Activated CD8-positive, alpha-beta T cell treated with anti-CD3 and anti-CD28 coated beads, Interleukin-2, amount 10 ng/mL, durations not matched to agents 7 days and 5 days (primary cell): ENCODE data around the gene TBC1D4. TPM values are rescaled to one million over a fixed set of nuclear protein-coding genes. Genes with fewer than 3 reads are reported as not detected.

Experiments
- ATAC-seq: fragments of 150-1000 bp; cut with Tn5 transposase; one replicate; pipeline ENCODE4 v1.10.0; 2021; ENCODE audit warnings: moderate library complexity
- CTCF ChIA-PET: fragments of 350-600 bp; sonication (Branson Sonifier 250); formaldehyde crosslinking; loops from one replicate; lab custom pipeline; 2021; ENCODE audit warnings: antibody characterized with exemption; lab: Charles Lee
- POLR2A ChIA-PET: fragments of 350-600 bp; sonication (Branson Sonifier 250); formaldehyde crosslinking; loops from one replicate; lab custom pipeline; 2021; ENCODE audit warnings: antibody characterized with exemption; lab: Charles Lee
- DNase-seq: peaks from one replicate; pipeline ENCODE4 v3.0.0-alpha.2; 2020
- H3K27ac Mint-ChIP-seq: one replicate; pipeline ENCODE4 v1.8.0; 2021; ENCODE audit warnings: mild to moderate bottlenecking, mixed read lengths
- H3K27me3 Mint-ChIP-seq: one replicate; pipeline ENCODE4 v1.8.0; 2021; ENCODE audit warnings: low read depth, mixed read lengths
- H3K36me3 Mint-ChIP-seq: one replicate; pipeline ENCODE4 v1.8.0; 2021; ENCODE audit warnings: low read depth, mixed read lengths
- H3K4me1 Mint-ChIP-seq: one replicate; pipeline ENCODE4 v1.8.0; 2021; ENCODE audit warnings: low read depth, mixed read lengths
- H3K4me3 Mint-ChIP-seq: one replicate; pipeline ENCODE4 v1.8.0; 2021; ENCODE audit warnings: mild to moderate bottlenecking, mixed read lengths
- H3K9me3 Mint-ChIP-seq: one replicate; pipeline ENCODE4 v1.8.0; 2022; ENCODE audit warnings: mixed read lengths; ENCODE audit not compliant: insufficient read depth
- total RNA-seq, 2 experiments: library from RNA; stranded (reverse); gene quantifications; one replicate each; pipeline ENCODE4 v1.2.3, GENCODE V29; 2021

Gene TBC1D4
- total RNA-seq, 2 experiments from 2014 or later = 12.7 to 13.4 TPM

DNA sequence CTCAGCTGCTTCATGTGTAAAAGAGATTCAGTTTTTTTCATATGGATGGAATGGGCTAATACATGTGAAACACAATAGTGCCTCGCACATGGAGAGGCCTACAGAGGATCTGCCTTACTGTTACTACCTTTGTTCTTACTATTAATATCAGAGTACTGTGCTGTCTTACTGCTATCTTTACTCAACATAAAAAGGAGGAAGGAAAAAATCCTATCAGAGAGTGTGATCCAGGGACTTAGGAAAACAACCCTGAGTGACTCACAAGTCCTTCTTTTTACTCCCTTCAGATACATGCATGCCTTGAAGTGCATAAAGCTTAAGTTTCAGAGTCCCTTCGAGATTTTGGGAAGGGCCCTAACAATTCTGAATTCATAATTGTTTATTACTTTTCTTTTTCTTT, 136.8 kb downstream of the TBC1D4 start:
- POLR2A ChIA-PET = no interaction called here
- H3K4me3 Mint-ChIP-seq = no peak overlapping the region
- H3K9me3 Mint-ChIP-seq = no peaks in the 10 kb centered on the region
- no peak for DNase-seq
- H3K4me1 Mint-ChIP-seq = no peaks in the 10 kb centered on the region
- no peaks in the 10 kb centered on the region for H3K27me3 Mint-ChIP-seq
- no peaks in the 10 kb centered on the region for H3K36me3 Mint-ChIP-seq
- no peak for ATAC-seq
- H3K27ac Mint-ChIP-seq = no peak overlapping the region
- CTCF ChIA-PET = no interaction called here

- DNase-seq (no peak), ATAC-seq (no peak)
- CTCF ChIA-PET = interaction anchor here (1.2 kb wide), 1 partner anchor 14 kb away, joined by 4 read pairs; no protein-coding TSS in a partner anchor
- Mint-ChIP-seq H3K4me1 (no peaks in the 10 kb centered on the region), H3K27me3 (no peaks in the 10 kb centered on the region), H3K4me3 (no peak overlapping the region), H3K9me3 (no peaks in the 10 kb centered on the region), H3K36me3 (no peaks in the 10 kb centered on the region), H3K27ac (no peak overlapping the region)
- POLR2A ChIA-PET = no interaction called here
Measured at GRCh38 chr13:75341028-75341427, 140.9 kb downstream of the TBC1D4 start.

- ChIA-PET POLR2A (no interaction called here), CTCF (interaction anchor here (1.0 kb wide), 1 partner anchor 13 kb away, joined by 4 read pairs; no protein-coding TSS in a partner anchor)
- Mint-ChIP-seq H3K36me3 (peaks cover 2% of the 10 kb centered on the region), H3K27me3 (no peaks in the 10 kb centered on the region), H3K4me1 (no peaks in the 10 kb centered on the region), H3K9me3 (no peaks in the 10 kb centered on the region), H3K27ac (no peak overlapping the region), H3K4me3 (no peak overlapping the region)
- ATAC-seq (no peak), DNase-seq (no peak)
Measured at GRCh38 chr13:75339635-75340374, 142.2 kb downstream of the TBC1D4 start.

- Mint-ChIP-seq H3K27me3 (no peaks in the 10 kb centered on the region), H3K36me3 (peaks cover 2% of the 10 kb centered on the region), H3K9me3 (no peaks in the 10 kb centered on the region), H3K4me3 (no peak overlapping the region), H3K27ac (no peak overlapping the region), H3K4me1 (no peaks in the 10 kb centered on the region)
- no peak for DNase-seq
- no peak for ATAC-seq
- POLR2A ChIA-PET = no interaction called here
- CTCF ChIA-PET = no interaction called here
Measured at GRCh38 chr13:75334634-75335447, 147.1 kb downstream of the TBC1D4 start.

GRCh38 chr13:75333103-75333502, 148.9 kb downstream of the TBC1D4 start:
- CTCF ChIA-PET = no interaction called here
- no peak overlapping the region for H3K27ac Mint-ChIP-seq
- ATAC-seq (no peak), DNase-seq (no peak)
- peaks cover 4% of the 10 kb centered on the region for H3K4me1 Mint-ChIP-seq
- peaks cover 2% of the 10 kb centered on the region for H3K36me3 Mint-ChIP-seq
- no peaks in the 10 kb centered on the region for H3K9me3 Mint-ChIP-seq
- no peaks in the 10 kb centered on the region for H3K27me3 Mint-ChIP-seq
- POLR2A ChIA-PET = no interaction called here
- no peak overlapping the region for H3K4me3 Mint-ChIP-seq

DNA sequence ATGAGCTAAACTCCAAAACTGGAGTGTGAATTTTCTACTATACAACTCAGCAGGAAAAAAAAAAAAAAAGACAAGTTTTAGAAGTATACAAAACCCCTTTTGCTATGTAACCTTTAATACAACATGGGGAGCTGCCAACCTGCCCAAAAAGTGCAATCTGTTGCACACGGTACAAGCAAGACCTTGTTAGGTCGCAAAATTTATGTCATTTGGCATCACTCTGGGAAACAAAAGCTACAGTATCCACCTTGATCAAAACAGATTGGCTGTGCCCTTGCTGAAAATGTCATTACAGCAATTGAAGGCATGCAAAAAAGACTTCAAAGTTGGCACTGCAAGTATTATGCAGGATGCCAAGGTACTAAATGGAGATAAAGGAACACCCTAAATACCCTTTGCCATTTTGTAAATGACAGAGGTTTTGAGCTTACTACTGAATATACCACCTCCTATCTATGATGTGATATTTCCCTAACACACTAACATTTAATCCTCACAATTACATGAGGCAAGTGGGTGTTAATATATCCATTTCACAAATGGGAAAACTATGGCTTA, 150.1 kb downstream of the TBC1D4 start:
- DNase-seq = no peak
- Mint-ChIP-seq H3K27ac (no peak overlapping the region), H3K4me1 (peaks cover 15% of the 10 kb centered on the region), H3K36me3 (peaks cover 2% of the 10 kb centered on the region), H3K9me3 (no peaks in the 10 kb centered on the region), H3K4me3 (no peak overlapping the region), H3K27me3 (no peaks in the 10 kb centered on the region)
- ChIA-PET POLR2A (no interaction called here), CTCF (no interaction called here)
- no peak for ATAC-seq

DNA sequence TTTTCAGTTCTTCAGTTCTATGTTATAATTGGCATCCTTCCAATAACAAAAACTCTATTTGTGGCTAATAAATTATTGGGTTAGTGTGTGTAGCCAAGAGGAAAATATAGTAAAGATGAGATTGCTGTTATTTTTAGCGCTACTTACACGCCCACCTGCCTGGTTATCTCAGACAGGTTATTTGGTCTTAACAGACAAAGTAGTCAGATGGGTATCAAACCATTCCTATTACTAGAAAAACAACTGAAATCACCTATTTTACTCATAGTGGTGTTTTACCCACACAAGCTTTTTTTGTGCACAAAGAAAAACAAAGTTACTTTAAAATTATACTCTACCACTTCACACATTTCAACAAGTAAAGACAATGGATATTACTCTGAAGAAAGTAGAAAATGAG, 151.2 kb downstream of the TBC1D4 start:
- POLR2A ChIA-PET = no interaction called here
- Mint-ChIP-seq H3K36me3 (peaks cover 2% of the 10 kb centered on the region), H3K27ac (no peak overlapping the region), H3K4me3 (no peak overlapping the region), H3K9me3 (no peaks in the 10 kb centered on the region), H3K4me1 (peaks cover 18% of the 10 kb centered on the region), H3K27me3 (no peaks in the 10 kb centered on the region)
- no peak for ATAC-seq
- DNase-seq = no peak
- CTCF ChIA-PET = no interaction called here

GRCh38 chr13:75329723-75330122, 152.2 kb downstream of the TBC1D4 start:
- H3K4me3 Mint-ChIP-seq = no peak overlapping the region

GRCh38 chr13:75329097-75329496, 152.9 kb downstream of the TBC1D4 start:
- ATAC-seq = no peak
- DNase-seq = no peak
- Mint-ChIP-seq H3K27ac (no peak overlapping the region), H3K4me1 (peaks cover 25% of the 10 kb centered on the region), H3K36me3 (no peaks in the 10 kb centered on the region), H3K27me3 (no peaks in the 10 kb centered on the region), H3K9me3 (no peaks in the 10 kb centered on the region), H3K4me3 (no peak overlapping the region)
- ChIA-PET CTCF (interaction anchor here (1.1 kb wide), 1 partner anchor 37 kb away, joined by 4 read pairs; no protein-coding TSS in a partner anchor), POLR2A (no interaction called here)

More at GRCh38 chr13:75329723-75330122, 152.2 kb downstream of the TBC1D4 start:
- DNase-seq (no peak), ATAC-seq (no peak)
- H3K27ac Mint-ChIP-seq = no peak overlapping the region
- peaks cover 19% of the 10 kb centered on the region for H3K4me1 Mint-ChIP-seq
- H3K9me3 Mint-ChIP-seq = no peaks in the 10 kb centered on the region
- no peaks in the 10 kb centered on the region for H3K36me3 Mint-ChIP-seq
- no peaks in the 10 kb centered on the region for H3K27me3 Mint-ChIP-seq
- CTCF ChIA-PET = interaction anchor here (0.8 kb wide), 1 partner anchor 28 kb away, joined by 4 read pairs; no protein-coding TSS in a partner anchor
- POLR2A ChIA-PET = no interaction called here

DNA sequence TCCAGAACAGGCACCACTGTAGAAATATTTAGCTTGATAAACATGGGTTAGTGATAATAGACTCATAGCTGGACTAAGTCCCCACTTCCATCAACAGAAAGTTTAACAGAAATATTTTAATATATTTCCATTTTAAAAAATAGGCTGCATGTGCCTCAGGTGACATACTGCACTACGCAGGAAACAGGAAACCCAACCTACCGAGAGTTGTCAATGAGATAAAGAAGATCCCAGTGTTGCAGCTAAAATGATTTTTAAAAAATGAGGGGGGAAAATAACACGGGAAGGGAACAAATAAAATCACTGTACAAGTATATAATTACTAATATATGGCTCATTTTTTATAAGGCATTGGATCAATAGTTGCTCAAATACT, 154.8 kb downstream of the TBC1D4 start:
- peak overlapping the region; percentile 89 for H3K4me3 Mint-ChIP-seq
- H3K27ac Mint-ChIP-seq = peak overlapping the region; percentile 98
- no peaks in the 10 kb centered on the region for H3K27me3 Mint-ChIP-seq
- peaks cover 38% of the 10 kb centered on the region for H3K4me1 Mint-ChIP-seq
- POLR2A ChIA-PET = interaction anchor here (0.9 to 2.9 kb wide), 15 partner anchors 11 to 1192 kb away, joined by 3 to 72 read pairs (median 6); partner anchors contain the start of gene COMMD6
- peak; percentile 32 for DNase-seq
- CTCF ChIA-PET = interaction anchor here (0.8 to 2.8 kb wide), 16 partner anchors 9 to 155 kb away, joined by 3 to 28 read pairs (median 6); partner anchors contain the start of gene TBC1D4
- no peaks in the 10 kb centered on the region for H3K36me3 Mint-ChIP-seq
- peak; percentile 37 for ATAC-seq
- no peaks in the 10 kb centered on the region for H3K9me3 Mint-ChIP-seq

GRCh38 chr13:75326173-75327134, 155.5 kb downstream of the TBC1D4 start:
- Mint-ChIP-seq H3K27ac (peak overlapping the region; percentile 98), H3K9me3 (no peaks in the 10 kb centered on the region), H3K27me3 (no peaks in the 10 kb centered on the region), H3K4me3 (peak overlapping the region; percentile 89), H3K36me3 (peaks cover 3% of the 10 kb centered on the region), H3K4me1 (peaks cover 45% of the 10 kb centered on the region)
- ATAC-seq (peak; percentile 90), DNase-seq (peak; percentile 70)
- ChIA-PET CTCF (interaction anchor here (0.7 to 2.8 kb wide), 23 partner anchors 9 to 1038 kb away, joined by 3 to 28 read pairs (median 4); partner anchors contain the start of gene TBC1D4), POLR2A (interaction anchor here (0.7 to 2.9 kb wide), 20 partner anchors 10 to 1194 kb away, joined by 3 to 72 read pairs (median 4); partner anchors contain the start of gene COMMD6)
